Fibroblast of mammary gland (primary cell): ENCODE measurements around the gene RBM38.

Experiments used
- DNase-seq: peaks from one replicate; pipeline ENCODE4 v3.0.0-alpha.2; 2010; ENCODE audit warnings: low read depth
- H3K4me3 ChIP-seq: 2 replicates; pipeline ENCODE4 v1.5.1; 2011; ENCODE audit warnings: low read depth, mild to moderate bottlenecking, low read length, moderate library complexity; ENCODE audit not compliant: control insufficient read depth
- TF ChIP-seq, protein P1 (sequence below): conservative IDR thresholded peaks from 2 replicates; pipeline ENCODE4 v1.5.1; 2011; ENCODE audit warnings: low read depth, low read length, inconsistent platforms; ENCODE audit not compliant: control insufficient read depth, insufficient read depth

The RBM38 gene

DNA sequence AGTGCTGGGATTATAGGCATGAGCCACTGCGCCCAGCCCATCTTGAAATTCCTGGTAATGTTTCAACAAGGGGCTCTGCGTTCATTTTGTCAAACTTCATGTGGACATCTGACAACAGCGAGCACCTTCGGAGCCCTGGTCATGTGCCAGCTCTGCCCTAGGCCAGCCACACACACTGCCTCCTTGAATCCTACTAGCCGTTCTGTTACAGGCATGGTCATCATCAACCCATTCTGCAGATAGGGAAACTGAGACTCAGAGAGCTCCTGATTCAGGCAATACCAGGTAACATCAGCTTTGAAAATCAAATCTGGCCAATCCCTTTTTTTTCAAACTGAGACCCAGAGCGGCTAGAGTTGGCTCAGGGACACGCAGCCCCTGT is 41.3 kb downstream of the RBM38 start:
- no peak for DNase-seq
- TF ChIP-seq, protein P1, sequence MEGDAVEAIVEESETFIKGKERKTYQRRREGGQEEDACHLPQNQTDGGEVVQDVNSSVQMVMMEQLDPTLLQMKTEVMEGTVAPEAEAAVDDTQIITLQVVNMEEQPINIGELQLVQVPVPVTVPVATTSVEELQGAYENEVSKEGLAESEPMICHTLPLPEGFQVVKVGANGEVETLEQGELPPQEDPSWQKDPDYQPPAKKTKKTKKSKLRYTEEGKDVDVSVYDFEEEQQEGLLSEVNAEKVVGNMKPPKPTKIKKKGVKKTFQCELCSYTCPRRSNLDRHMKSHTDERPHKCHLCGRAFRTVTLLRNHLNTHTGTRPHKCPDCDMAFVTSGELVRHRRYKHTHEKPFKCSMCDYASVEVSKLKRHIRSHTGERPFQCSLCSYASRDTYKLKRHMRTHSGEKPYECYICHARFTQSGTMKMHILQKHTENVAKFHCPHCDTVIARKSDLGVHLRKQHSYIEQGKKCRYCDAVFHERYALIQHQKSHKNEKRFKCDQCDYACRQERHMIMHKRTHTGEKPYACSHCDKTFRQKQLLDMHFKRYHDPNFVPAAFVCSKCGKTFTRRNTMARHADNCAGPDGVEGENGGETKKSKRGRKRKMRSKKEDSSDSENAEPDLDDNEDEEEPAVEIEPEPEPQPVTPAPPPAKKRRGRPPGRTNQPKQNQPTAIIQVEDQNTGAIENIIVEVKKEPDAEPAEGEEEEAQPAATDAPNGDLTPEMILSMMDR: no peak
- H3K4me3 ChIP-seq: no peak overlapping the region

DNA sequence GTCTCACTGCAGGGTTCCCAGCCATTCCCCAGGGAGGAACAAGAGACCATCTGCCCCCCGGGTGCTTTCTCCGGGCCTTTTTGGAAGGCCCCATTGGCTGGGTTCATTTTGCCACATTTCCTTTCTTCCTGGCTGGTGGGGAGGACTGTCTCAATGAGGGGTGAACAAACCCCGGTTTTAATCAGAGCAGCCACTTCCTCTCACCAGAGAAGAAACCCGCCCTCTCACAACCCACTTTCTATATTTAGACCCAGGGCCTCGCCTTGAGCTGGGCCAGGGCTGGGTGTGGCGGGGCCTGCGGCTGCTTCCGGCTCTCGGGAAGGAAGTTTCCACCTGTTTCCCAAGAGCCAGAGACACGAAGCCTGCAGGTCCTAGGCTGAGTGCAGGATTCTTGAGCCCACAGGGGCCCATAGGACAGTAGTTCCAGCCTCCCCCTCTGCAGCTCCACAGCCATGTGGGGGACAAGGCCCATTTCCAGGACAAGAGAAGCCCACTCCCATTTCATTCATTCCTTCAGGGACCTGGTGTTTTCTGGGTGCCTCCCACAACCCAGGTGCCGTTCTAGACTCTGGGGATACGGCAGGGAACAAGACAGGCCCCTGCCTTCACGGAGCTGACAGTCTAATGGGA is 41.8 kb downstream of the RBM38 start:
- TF ChIP-seq, protein P1: no peak
- DNase-seq: no peak
- no peak overlapping the region for H3K4me3 ChIP-seq

DNA sequence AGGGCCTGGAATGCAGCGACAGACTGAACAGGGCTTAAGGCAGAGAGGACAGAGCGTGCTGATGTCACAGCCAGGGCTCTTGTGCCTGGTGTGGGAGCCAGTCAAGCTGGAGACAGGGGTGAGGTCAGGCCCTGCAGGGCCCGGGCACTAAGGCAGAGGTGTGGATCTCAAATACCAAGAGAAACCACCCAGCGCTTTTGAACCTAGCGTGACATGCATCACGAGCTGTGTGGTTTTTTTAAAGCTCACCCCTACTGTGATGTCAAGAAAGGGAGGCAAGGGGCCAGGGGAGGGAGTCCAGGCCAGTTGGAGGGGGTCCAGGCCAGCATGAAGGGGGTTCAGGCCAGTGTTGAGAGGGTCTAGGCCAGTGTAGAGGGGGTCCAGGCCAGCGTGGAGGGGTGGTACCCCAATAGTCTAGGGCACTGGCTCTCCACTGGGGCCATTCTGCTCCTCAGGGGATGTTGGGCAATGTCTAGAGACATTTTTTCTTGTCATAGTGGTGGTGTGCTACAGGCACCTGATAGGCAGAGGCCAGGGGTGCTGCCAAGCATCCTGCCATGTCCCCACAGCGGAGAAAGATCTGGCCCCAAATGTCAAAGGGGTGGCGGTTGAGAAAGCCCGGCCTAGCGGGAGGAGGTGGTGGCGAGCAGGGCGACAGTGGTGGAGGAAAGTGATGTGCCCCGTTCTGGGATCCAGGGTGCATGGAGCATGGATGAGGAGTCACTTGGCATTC is 42.6 kb downstream of the RBM38 start:
- TF ChIP-seq, protein P1: no peak
- no peak for DNase-seq
- no peak overlapping the region for H3K4me3 ChIP-seq

DNA sequence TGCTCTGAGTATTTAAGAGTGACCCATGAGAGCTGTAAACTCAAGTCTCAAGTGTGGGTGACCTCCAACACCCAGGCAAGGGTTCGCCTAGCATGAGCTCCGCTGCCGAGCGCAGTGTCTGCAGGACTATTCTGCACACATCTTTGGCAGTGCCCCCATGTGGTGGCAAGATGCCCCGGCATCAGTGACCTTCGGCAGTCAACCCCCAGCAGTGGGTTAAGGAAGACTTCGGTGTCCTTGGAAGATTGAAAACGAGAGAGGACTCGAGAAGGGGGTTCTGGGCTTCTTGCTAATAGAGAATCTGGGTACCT is 43.1 kb downstream of the RBM38 start:
- DNase-seq: no peak
- TF ChIP-seq, protein P1: no peak
- H3K4me3 ChIP-seq: no peak overlapping the region

DNA sequence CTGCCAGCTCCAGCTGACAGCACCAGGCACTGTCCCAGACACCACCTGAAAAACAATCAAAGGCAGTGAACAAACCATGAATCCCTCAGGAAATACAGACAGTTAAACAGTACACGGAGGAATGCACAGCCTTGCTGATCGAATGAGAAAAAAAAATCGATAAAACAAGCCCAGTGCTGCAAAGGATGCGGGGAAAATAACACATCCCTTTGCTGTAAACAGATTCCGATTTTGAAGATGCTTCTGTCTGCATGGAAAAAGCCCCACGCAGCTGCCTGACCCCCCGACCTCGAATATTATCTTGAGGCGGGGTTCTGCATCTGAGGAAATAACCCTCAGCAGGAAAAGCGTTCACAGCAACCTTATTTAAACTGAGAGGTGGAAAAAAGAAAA is 43.9 kb downstream of the RBM38 start:
- no peak overlapping the region for H3K4me3 ChIP-seq
- TF ChIP-seq, protein P1: no peak
- no peak for DNase-seq

DNA sequence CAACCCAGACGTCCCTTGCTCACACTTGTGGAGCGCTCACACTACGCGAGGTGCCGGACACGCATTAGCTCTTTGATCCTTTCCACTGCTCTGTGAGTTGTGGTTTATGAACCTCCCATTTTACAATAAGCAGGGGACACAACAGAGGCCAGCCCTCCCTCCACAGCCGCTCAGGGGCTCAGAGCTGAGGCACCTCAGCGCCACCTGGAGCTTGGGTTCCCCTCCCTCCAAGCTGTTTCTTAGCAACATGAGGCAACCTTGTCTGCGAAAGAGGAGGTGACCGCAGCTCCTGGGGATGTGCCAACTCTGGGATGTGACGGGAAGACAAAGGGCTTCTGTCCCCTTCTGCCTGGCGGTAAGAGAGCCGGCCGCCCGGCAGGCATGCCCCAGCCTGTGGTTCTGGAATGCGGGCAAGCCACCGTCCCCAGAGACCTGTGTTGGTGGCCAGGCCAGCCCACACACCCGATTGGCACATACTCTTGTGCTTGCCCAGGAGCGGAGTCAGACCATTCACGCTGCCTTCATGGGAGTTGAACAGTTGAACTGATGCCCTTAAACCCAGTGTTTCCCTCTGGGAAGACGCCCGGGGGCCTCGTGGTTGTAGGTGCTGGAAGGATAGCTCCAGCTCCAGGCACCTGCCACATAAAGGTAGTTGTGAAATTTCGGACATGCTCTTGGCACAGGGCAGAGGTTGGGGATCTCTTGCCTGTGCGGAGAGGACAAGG is 44.5 kb downstream of the RBM38 start:
- TF ChIP-seq, protein P1: no peak
- H3K4me3 ChIP-seq: no peak overlapping the region
- no peak for DNase-seq
